ENCODE measurements around the gene ROCK2. TPM values are rescaled to one million over a fixed set of nuclear protein-coding genes. Genes with fewer than 3 reads are reported as not detected.

The ROCK2 gene
- total and polyA plus RNA-seq, 2 of the 13 experiments (the other 11 are each of a cell fraction or from before 2014, with no cell fraction given): 38.1 to 119 TPM

- no peak for TF ChIP-seq NFE2L2 (IDR thresholded peaks at IDR 0.05; ENCODE audit: low read length)
- TF ChIP-seq HNF4A (CRISPR knock-in tag; IDR thresholded peaks at IDR 0.05): peak; percentile 12; the same call in 1 of the 2 replicates
- 0 out of 2 replicates have a peak, but pooled peaks have one; percentile 80 for TF ChIP-seq ZNF580 (CRISPR knock-in tag; IDR thresholded peaks at IDR 0.05; ENCODE audit: borderline replicate concordance, low read depth)
- TF ChIP-seq ELF1 (CRISPR knock-in tag; IDR thresholded peaks at IDR 0.05): 0 out of 2 replicates have a peak, but pooled peaks have one; percentile 21
- TF ChIP-seq KLF6 (CRISPR knock-in tag; IDR thresholded peaks at IDR 0.05): 0 out of 2 replicates have a peak, but pooled peaks have one; percentile 21
- TF ChIP-seq, protein P1, sequence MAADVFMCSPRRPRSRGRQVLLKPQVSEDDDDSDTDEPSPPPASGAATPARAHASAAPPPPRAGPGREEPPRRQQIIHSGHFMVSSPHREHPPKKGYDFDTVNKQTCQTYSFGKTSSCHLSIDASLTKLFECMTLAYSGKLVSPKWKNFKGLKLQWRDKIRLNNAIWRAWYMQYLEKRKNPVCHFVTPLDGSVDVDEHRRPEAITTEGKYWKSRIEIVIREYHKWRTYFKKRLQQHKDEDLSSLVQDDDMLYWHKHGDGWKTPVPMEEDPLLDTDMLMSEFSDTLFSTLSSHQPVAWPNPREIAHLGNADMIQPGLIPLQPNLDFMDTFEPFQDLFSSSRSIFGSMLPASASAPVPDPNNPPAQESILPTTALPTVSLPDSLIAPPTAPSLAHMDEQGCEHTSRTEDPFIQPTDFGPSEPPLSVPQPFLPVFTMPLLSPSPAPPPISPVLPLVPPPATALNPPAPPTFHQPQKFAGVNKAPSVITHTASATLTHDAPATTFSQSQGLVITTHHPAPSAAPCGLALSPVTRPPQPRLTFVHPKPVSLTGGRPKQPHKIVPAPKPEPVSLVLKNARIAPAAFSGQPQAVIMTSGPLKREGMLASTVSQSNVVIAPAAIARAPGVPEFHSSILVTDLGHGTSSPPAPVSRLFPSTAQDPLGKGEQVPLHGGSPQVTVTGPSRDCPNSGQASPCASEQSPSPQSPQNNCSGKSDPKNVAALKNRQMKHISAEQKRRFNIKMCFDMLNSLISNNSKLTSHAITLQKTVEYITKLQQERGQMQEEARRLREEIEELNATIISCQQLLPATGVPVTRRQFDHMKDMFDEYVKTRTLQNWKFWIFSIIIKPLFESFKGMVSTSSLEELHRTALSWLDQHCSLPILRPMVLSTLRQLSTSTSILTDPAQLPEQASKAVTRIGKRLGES (CRISPR knock-in tag; IDR thresholded peaks at IDR 0.05; ENCODE audit: borderline replicate concordance): no peak
- TF ChIP-seq THAP11 (CRISPR knock-in tag; IDR thresholded peaks at IDR 0.05): 0 out of 2 replicates have a peak, but pooled peaks have one; percentile 27
- 0 out of 2 replicates have a peak, but pooled peaks have one; percentile 69 for TF ChIP-seq KDM5A (IDR thresholded peaks at IDR 0.05; ENCODE audit: borderline replicate concordance, low read length)
- peak; percentile 73 for TF ChIP-seq POLR2G (IDR thresholded peaks at IDR 0.05; ENCODE audit: low read depth, low read length)
- TF ChIP-seq ZSCAN25 (CRISPR knock-in tag; IDR thresholded peaks at IDR 0.05): no peak
- TF ChIP-seq ZFP37 (CRISPR knock-in tag; IDR thresholded peaks at IDR 0.05; ENCODE audit: borderline replicate concordance): peak; percentile 33; the same call in 1 of the 2 replicates
- no peak for TF ChIP-seq ZNF761 (CRISPR knock-in tag; conservative IDR thresholded peaks at IDR 0.05)
- TF ChIP-seq MXI1 (IDR thresholded peaks at IDR 0.05; ENCODE audit: borderline replicate concordance, low read depth, low read length): peak; percentile 65; the same call in 2 of the 3 replicates
- TF ChIP-seq MED13 (CRISPR knock-in tag; IDR thresholded peaks at IDR 0.05): no peak; the same call in 1 of the 2 replicates
- peak; percentile 59; the same call in 1 of the 2 replicates for TF ChIP-seq CREM (IDR thresholded peaks at IDR 0.05)
- no peak for TF ChIP-seq CREM (CRISPR knock-in tag; IDR thresholded peaks at IDR 0.05)
- peak; percentile 54; the same call in 1 of the 2 replicates for TF ChIP-seq MAFF (IDR thresholded peaks at IDR 0.05; ENCODE audit: low read depth, low read length)
- TF ChIP-seq, protein P2, sequence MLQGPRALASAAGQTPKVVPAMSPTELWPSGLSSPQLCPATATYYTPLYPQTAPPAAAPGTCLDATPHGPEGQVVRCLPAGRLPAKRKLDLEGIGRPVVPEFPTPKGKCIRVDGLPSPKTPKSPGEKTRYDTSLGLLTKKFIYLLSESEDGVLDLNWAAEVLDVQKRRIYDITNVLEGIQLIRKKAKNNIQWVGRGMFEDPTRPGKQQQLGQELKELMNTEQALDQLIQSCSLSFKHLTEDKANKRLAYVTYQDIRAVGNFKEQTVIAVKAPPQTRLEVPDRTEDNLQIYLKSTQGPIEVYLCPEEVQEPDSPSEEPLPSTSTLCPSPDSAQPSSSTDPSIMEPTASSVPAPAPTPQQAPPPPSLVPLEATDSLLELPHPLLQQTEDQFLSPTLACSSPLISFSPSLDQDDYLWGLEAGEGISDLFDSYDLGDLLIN (CRISPR knock-in tag; IDR thresholded peaks at IDR 0.05; ENCODE audit: borderline replicate concordance): no peak
- TF ChIP-seq SALL1 (CRISPR knock-in tag; IDR thresholded peaks at IDR 0.05): peak; percentile 46; the same call in 1 of the 2 replicates
- no peak for TF ChIP-seq HNRNPL (IDR thresholded peaks at IDR 0.05; ENCODE audit: low read depth, low read length)
- TF ChIP-seq ZNF660 (CRISPR knock-in tag; IDR thresholded peaks at IDR 0.05; ENCODE audit: borderline replicate concordance, low read depth): no peak
- TF ChIP-seq ZNF296 (CRISPR knock-in tag; conservative IDR thresholded peaks at IDR 0.05): no peak
- TF ChIP-seq, protein P3, sequence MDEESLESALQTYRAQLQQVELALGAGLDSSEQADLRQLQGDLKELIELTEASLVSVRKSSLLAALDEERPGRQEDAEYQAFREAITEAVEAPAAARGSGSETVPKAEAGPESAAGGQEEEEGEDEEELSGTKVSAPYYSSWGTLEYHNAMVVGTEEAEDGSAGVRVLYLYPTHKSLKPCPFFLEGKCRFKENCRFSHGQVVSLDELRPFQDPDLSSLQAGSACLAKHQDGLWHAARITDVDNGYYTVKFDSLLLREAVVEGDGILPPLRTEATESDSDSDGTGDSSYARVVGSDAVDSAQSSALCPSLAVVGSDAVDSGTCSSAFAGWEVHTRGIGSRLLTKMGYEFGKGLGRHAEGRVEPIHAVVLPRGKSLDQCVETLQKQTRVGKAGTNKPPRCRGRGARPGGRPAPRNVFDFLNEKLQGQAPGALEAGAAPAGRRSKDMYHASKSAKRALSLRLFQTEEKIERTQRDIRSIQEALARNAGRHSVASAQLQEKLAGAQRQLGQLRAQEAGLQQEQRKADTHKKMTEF (CRISPR knock-in tag; IDR thresholded peaks at IDR 0.05): peak; percentile 58; the same call in 1 of the 2 replicates
- TF ChIP-seq GATAD1 (CRISPR knock-in tag; IDR thresholded peaks at IDR 0.05): peak; percentile 60; the same call in 1 of the 2 replicates
Observed at GRCh38 chr2:11342551-11343367, 1.7 kb downstream of the ROCK2 start (continued).

All from HepG2 (cell line).